ENCODE results near the gene BEND5.

DNA sequence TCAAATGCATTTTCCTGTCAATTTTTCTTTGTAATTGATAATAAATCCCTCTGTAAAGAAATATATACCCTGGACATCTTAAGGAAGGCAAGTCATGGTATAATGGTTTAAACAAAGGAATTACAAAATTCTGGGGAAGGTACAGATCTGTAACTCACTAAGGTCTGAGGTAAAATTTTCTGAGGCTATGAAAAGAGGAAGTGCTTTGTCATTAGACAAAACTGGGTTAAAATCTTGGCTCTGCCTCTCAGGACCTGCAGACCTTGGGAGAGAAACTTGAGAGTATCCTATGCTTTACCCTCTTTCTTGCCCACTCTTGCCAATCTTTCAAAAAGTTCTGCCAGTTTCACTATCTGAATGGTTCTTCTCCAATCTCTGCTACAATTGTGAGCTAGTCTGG lies 26.8 kb upstream of the BEND5 start:
- TF ChIP-seq POLR2A (IDR thresholded peaks at IDR 0.05), result no peak
- no peak for TF ChIP-seq POLR2AphosphoS5 (IDR thresholded peaks at IDR 0.05)

Data from prostate gland (tissue), 1 donor.